H1 (cell line): Measurements from ENCODE around the gene MARVELD2. TPM values are rescaled to one million over a fixed set of nuclear protein-coding genes. Genes with fewer than 3 reads are reported as not detected.

Source experiments
- CTCF ChIA-PET: fragments of 300-600 bp; sonication (Branson Sonifier 250); formaldehyde crosslinking; loops from one replicate; lab custom pipeline; 2021; ENCODE audit not compliant: partially characterized antibody; lab: Charles Lee
- POLR2A ChIA-PET: fragments of 300-600 bp; sonication (Branson Sonifier 250); formaldehyde crosslinking; loops from one replicate; lab custom pipeline; 2021; ENCODE audit warnings: inconsistent platforms; ENCODE audit not compliant: partially characterized antibody; lab: Charles Lee
- DNase-seq, 2 experiments: peaks; one replicate each; pipeline versions ENCODE4 v3.0.0 to v3.0.0-alpha.2; 2010 to 2022; ENCODE audit warnings: low spot score in 2 of 2, low read depth in 1 of 2, mixed read lengths in 1 of 2
- FAIRE-seq: peaks from 2 replicates; lab custom pipeline; 2011; peaks lifted over from hg19 to GRCh38; lab: Jason Lieb, UNC
- H2AFZ ChIP-seq: 2 replicates; pipeline ENCODE4 v1.8.1; 2012; ENCODE audit warnings: low read length, inconsistent platforms
- H2AK5ac ChIP-seq: 2 replicates; pipeline ENCODE4 v1.6.1; 2013; ENCODE audit warnings: low read depth, low read length
- H2BK120ac ChIP-seq: replicated peaks from 2 replicates; pipeline ENCODE3; 2013; ENCODE audit warnings: low read depth, low read length, inconsistent platforms
- H2BK12ac ChIP-seq: 2 replicates; pipeline ENCODE4 v1.6.1; 2013; ENCODE audit warnings: low read depth, low read length
- H2BK15ac ChIP-seq: 2 replicates; pipeline ENCODE4 v1.6.1; 2013; ENCODE audit warnings: low read length
- H2BK20ac ChIP-seq: 2 replicates; pipeline ENCODE4 v1.6.1; 2013; ENCODE audit warnings: low read length
- H2BK5ac ChIP-seq: 2 replicates; pipeline ENCODE4 v1.6.1; 2013; ENCODE audit warnings: low read depth, low read length
- H3K14ac ChIP-seq: 2 replicates; pipeline ENCODE4 v1.6.1; 2013; ENCODE audit warnings: inconsistent platforms; ENCODE audit not compliant: insufficient read length
- H3K18ac ChIP-seq: 2 replicates; pipeline ENCODE4 v1.6.1; 2013; ENCODE audit warnings: low read length; ENCODE audit errors: extremely low read depth
- H3K23ac ChIP-seq: 2 replicates; pipeline ENCODE4 v1.6.1; 2013; ENCODE audit warnings: inconsistent platforms; ENCODE audit not compliant: insufficient read length
- H3K23me2 ChIP-seq: 2 replicates; pipeline ENCODE4 v1.6.1; 2013; ENCODE audit warnings: low read depth, low read length
- H3K27ac ChIP-seq: 2 replicates; pipeline ENCODE4 v1.6.1; 2011; ENCODE audit warnings: low read depth, low read length, inconsistent platforms
- H3K27me3 ChIP-seq, 4 experiments: replicated peaks in 1 of 4; 1 replicate in 1 of 4; 2 replicates in 3 of 4; pipeline versions ENCODE4 v1.6.1 to v1.8.1; 2011 to 2013; ENCODE audit warnings: low read length in 3 of 4, mild to moderate bottlenecking in 3 of 4, inconsistent platforms in 2 of 4, mixed read lengths in 2 of 4, moderate library complexity in 1 of 4; ENCODE audit not compliant: control insufficient read depth in 3 of 4, insufficient read depth in 3 of 4; ENCODE audit errors: extremely low read depth in 1 of 4
- H3K36me3 ChIP-seq, 4 experiments: 2 replicates each; pipeline versions ENCODE4 v1.6.1 to v1.8.1; 2011 to 2013; ENCODE audit warnings: mild to moderate bottlenecking in 4 of 4, low read length in 3 of 4, moderate library complexity in 2 of 4, control low read depth in 1 of 4, inconsistent platforms in 1 of 4; ENCODE audit not compliant: insufficient read depth in 4 of 4, control insufficient read depth in 2 of 4
- H3K4ac ChIP-seq: replicated peaks from 2 replicates; pipeline ENCODE3; 2013; ENCODE audit warnings: low read length, low read depth, mixed read lengths, inconsistent platforms; ENCODE audit not compliant: insufficient read length
- H3K4me1 ChIP-seq, 4 experiments: replicated peaks in 1 of 4; 1 replicate in 1 of 4; 2 replicates in 3 of 4; pipeline versions ENCODE4 v1.6.1 to v1.8.1; 2011 to 2013; ENCODE audit warnings: low read length in 3 of 4, inconsistent platforms in 2 of 4, mixed read lengths in 1 of 4; ENCODE audit not compliant: insufficient read depth in 4 of 4, control insufficient read depth in 3 of 4
- H3K4me2 ChIP-seq, 2 experiments: 2 replicates each; pipeline versions ENCODE4 v1.6.1 to v1.8.1; 2011 to 2013; ENCODE audit warnings: low read depth in 2 of 2, low read length in 2 of 2, control low read depth in 1 of 2, inconsistent platforms in 1 of 2, mild to moderate bottlenecking in 1 of 2; ENCODE audit not compliant: insufficient read depth in 1 of 2
- H3K4me3 ChIP-seq, 4 experiments: fragments of 200-600, 300-600 bp in 1 of 4; sonication (generic), shearing (Covaris generic), sonication (Bioruptor Twin) in 1 of 4; 2 replicates each; pipeline versions ENCODE4 v1.5.1 to v1.8.1; 2011 to 2016; ENCODE audit warnings: low read length in 4 of 4, low read depth in 3 of 4, control low read depth in 2 of 4, inconsistent platforms in 2 of 4, mild to moderate bottlenecking in 2 of 4, mixed read lengths in 1 of 4, moderate library complexity in 1 of 4; ENCODE audit not compliant: insufficient read depth in 2 of 4; ENCODE audit errors: extremely low read depth in 1 of 4
- H3K56ac ChIP-seq: replicated peaks from 2 replicates; pipeline ENCODE3; 2013; ENCODE audit warnings: low read depth, mild to moderate bottlenecking, mixed read lengths, low read length, inconsistent platforms; ENCODE audit not compliant: insufficient read length
- H3K79me1 ChIP-seq: 2 replicates; pipeline ENCODE4 v1.6.1; 2013; ENCODE audit warnings: low read depth, low read length, control low read depth
- H3K79me2 ChIP-seq, 2 experiments: 2 replicates each; pipeline versions ENCODE4 v1.6.1 to v1.8.1; 2012 to 2013; ENCODE audit warnings: low read length in 2 of 2, mild to moderate bottlenecking in 2 of 2, inconsistent platforms in 1 of 2; ENCODE audit not compliant: insufficient read depth in 2 of 2, control insufficient read depth in 1 of 2
- H3K9ac ChIP-seq, 4 experiments: replicated peaks in 1 of 4; 1 replicate in 1 of 4; 2 replicates in 3 of 4; pipeline versions ENCODE4 v1.6.1 to v1.8.1; 2011 to 2013; ENCODE audit warnings: low read depth in 3 of 4, low read length in 3 of 4, control low read depth in 2 of 4, mild to moderate bottlenecking in 2 of 4, moderate library complexity in 2 of 4, inconsistent platforms in 1 of 4; ENCODE audit errors: extremely low read depth in 1 of 4
- H3K9me3 ChIP-seq, 2 experiments: 2 replicates each; pipeline versions ENCODE4 v1.6.1 to v1.8.1; 2012 to 2013; ENCODE audit warnings: mild to moderate bottlenecking in 2 of 2, moderate library complexity in 2 of 2, control low read depth in 1 of 2, inconsistent platforms in 1 of 2, low read depth in 1 of 2, low read length in 1 of 2, mixed read lengths in 1 of 2; ENCODE audit not compliant: insufficient read depth in 2 of 2
- H4K20me1 ChIP-seq, 2 experiments: replicated peaks in 1 of 2; 2 replicates each; pipeline versions ENCODE3 to v1.8.1; 2011 to 2013; ENCODE audit warnings: inconsistent platforms in 2 of 2, low read length in 2 of 2, mild to moderate bottlenecking in 1 of 2; ENCODE audit not compliant: insufficient read depth in 2 of 2, control insufficient read depth in 1 of 2
- H4K5ac ChIP-seq: 2 replicates; pipeline ENCODE4 v1.6.1; 2013; ENCODE audit warnings: low read length, low read depth, mixed read lengths, inconsistent platforms; ENCODE audit not compliant: insufficient read length
- H4K8ac ChIP-seq: 2 replicates; pipeline ENCODE4 v1.8.0; 2013; ENCODE audit warnings: mild to moderate bottlenecking, moderate library complexity, low read length, inconsistent platforms; ENCODE audit not compliant: insufficient read depth; ENCODE audit errors: extremely low read depth
- H4K91ac ChIP-seq: replicated peaks from 2 replicates; pipeline ENCODE3; 2013; ENCODE audit warnings: low read length, mixed read lengths, inconsistent platforms; ENCODE audit not compliant: insufficient read length
- BACH1 ChIP-seq: IDR thresholded peaks from 2 replicates; pipeline ENCODE4 v1.6.1; 2012; ENCODE audit warnings: low read length, improper control_type of control experiment
- HDAC2 ChIP-seq, 2 experiments: fragments of 300-600 bp in 1 of 2; sonication (generic) in 1 of 2; IDR thresholded peaks; 2 replicates each; pipeline ENCODE4 v1.6.1; 2011 to 2012; ENCODE audit warnings: low read depth in 2 of 2, low read length in 2 of 2, mild to moderate bottlenecking in 2 of 2, moderate library complexity in 2 of 2, borderline replicate concordance in 1 of 2, inconsistent platforms in 1 of 2
- HDAC6 ChIP-seq: IDR thresholded peaks from one replicate; pipeline ENCODE4 v1.7.1; 2012; ENCODE audit warnings: low read depth, mild to moderate bottlenecking, inconsistent platforms, low read length, moderate library complexity
- SAP30 ChIP-seq: fragments of 300-600 bp; sonication (generic); IDR thresholded peaks from 2 replicates; pipeline ENCODE4 v1.7.1; 2012; ENCODE audit warnings: low read length, moderate library complexity, mild to moderate bottlenecking, inconsistent platforms; ENCODE audit not compliant: insufficient read depth, insufficient replicate concordance
- TAF7 ChIP-seq: optimal IDR thresholded peaks from 2 replicates; pipeline ENCODE3; 2011; ENCODE audit warnings: low read depth, mild to moderate bottlenecking, inconsistent platforms, low read length, moderate library complexity, borderline replicate concordance
- ZNF274 ChIP-seq: IDR thresholded peaks from 2 replicates; pipeline ENCODE4 v1.7.0; 2012; ENCODE audit warnings: low read length, borderline replicate concordance; ENCODE audit errors: extremely low read depth
- polyA plus RNA-seq, 7 experiments: library from polyadenylated mRNA; depleted of rRNA in 3 of 7; stranded (reverse) in 5 of 7; unstranded in 2 of 7; fragments of >200 nt in 5 of 7; fragments of 200-250 nt in 2 of 7; gene quantifications; 1 replicate in 5 of 7; 2 replicates in 1 of 7; 4 replicates in 1 of 7; pipeline versions ENCODE4 v1.2.1 to v1.2.3, GENCODE V29; 2011 to 2013; ENCODE audit warnings: missing spikeins in 2 of 7, mixed read lengths in 2 of 7
- total RNA-seq: library from RNA; stranded (reverse); fragmentation: NEBNext Ultra II Directional; extraction: Animal tissue kit (Norgen Biotek cat#: 25700); gene quantifications from 2 replicates; pipeline ENCODE4 v1.2.1, GENCODE V29; 2021

MARVELD2 gene
- total and polyA plus RNA-seq, 2 of the 8 experiments (the other 6 are each of a cell fraction or from before 2014, with no cell fraction given) = 18.7 to 31.0 TPM

DNA sequence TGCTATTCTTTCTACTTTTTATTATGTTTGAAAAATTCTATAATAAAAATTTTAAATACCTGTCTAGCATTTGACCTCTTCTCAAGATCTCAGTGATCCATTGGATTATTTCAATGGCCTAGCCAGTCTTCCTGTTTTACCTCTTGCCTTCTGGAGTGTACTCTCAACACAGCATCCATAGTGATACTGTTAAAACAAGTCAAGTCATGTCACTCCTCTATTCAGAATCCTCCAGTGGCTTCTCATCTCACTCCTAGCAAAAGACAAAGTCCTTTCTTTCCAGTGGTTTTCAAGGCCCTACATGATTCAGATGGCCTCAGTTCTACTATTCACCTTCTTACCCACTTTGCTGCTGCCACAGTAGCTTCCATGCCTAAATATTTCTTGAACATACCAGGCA lies 1.8 kb downstream of the MARVELD2 start:
- ChIA-PET POLR2A (no interaction called here), CTCF (no interaction called here)
- Histone ChIP-seq H3K23me2 (peaks cover 9% of the 10 kb centered on the region), H3K4ac (no peak overlapping the region), H2BK5ac (no peak overlapping the region), H3K27me3 (no peaks in the 10 kb centered on the region), H3K79me1 (no peaks in the 10 kb centered on the region; the same call in 1 of the 2 replicates), H2BK15ac (no peak overlapping the region), H2AFZ (no peak overlapping the region), H3K9ac (no peak overlapping the region), H2BK20ac (no peak overlapping the region), H3K36me3 (peaks cover 0 to 19% (median 8%) of the 10 kb centered on the region in 4 experiments; a peak in 4 of 8 replicates), H3K23ac (no peak overlapping the region), H3K4me1 (no peaks in the 10 kb centered on the region; a peak in 2 of 7 replicates), H3K9me3 (no peaks in the 10 kb centered on the region)
- TF ChIP-seq BACH1 = no peak
- no peak for TF ChIP-seq HDAC2 (IDR thresholded peaks at IDR 0.05; ENCODE audit: borderline replicate concordance in 1 of 2, low read depth in 2 of 2, low read length in 2 of 2)
- no peak for TF ChIP-seq SAP30
- no peak for TF ChIP-seq TAF7
- TF ChIP-seq ZNF274 = no peak
- TF ChIP-seq HDAC6 = no peak
- TF ChIP-seq, all 59 proteins: peak for 0
- Histone ChIP-seq H4K5ac (no peak overlapping the region), H2AK5ac (0 out of 2 replicates have a peak overlapping the region, but pooled peaks have one; percentile 10), H4K20me1 (peaks cover 0 to 2% of the 10 kb centered on the region in 2 experiments), H3K79me2 (peaks cover 0 to 5% of the 10 kb centered on the region in 2 experiments; a peak in 1 of 4 replicates), H3K4me3 (peak overlapping the region in 2 of 4 experiments; percentile 90 to 93; a peak in 4 of 8 replicates), H4K8ac (no peak overlapping the region), H3K56ac (no peak overlapping the region), H4K91ac (no peak overlapping the region), H2BK12ac (no peak overlapping the region), H2BK120ac (no peak overlapping the region), H3K4me2 (peak overlapping the region; percentile 77 to 87), H3K27ac (no peak overlapping the region), H3K18ac (no peak overlapping the region), H3K14ac (no peak overlapping the region)
- FAIRE-seq = no peak
- DNase-seq = no peak
